ENCODE data around the gene PTRHD1.

The PTRHD1 gene

DNA sequence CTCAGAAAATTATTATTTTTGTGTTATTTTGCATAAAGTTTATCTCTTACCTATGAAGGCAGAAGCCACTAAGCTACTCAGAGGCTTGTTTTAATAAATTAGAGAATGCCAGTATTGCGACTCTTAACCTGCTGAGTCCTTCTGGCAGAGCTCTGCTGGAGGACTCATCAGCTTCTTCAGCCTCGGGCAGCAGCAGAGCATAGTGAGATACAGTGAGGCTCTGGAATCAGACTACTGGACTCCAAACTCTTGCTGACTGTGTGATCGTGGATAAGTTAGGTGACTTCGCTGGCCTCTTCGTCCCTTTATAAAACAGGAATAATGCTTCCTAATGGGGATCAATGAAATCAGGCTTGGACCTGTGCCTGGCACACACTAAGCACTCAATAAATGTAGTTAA is 1.7 kb downstream of the PTRHD1 start:
- Histone ChIP-seq H2AFZ (ENCODE audit: low read depth, low read length) (peak overlapping the region; percentile 5; the same call in 1 of the 2 replicates), H3K4me2 (ENCODE audit: insufficient read depth, low read length) (0 out of 2 replicates have a peak overlapping the region, but pooled peaks have one; percentile 74), H3K4me3 (ENCODE audit: low read depth in 1 of 2, low read length in 2 of 2) (no peak overlapping the region), H3K4me1 (ENCODE audit: insufficient read depth, low read length) (peaks cover 36% of the 10 kb centered on the region), H3K9me3 (ENCODE audit: insufficient read depth, low read length, severe bottlenecking) (no peaks in the 10 kb centered on the region), H3K36me3 (ENCODE audit: insufficient read depth, low read length) (peaks cover 23% of the 10 kb centered on the region), H3K9ac (ENCODE audit: low read depth, low read length) (no peak overlapping the region), H3K27ac (ENCODE audit: low read length) (no peak overlapping the region), H3K27me3 (ENCODE audit: insufficient read depth, low read length, poor library complexity) (no peaks in the 10 kb centered on the region), H3K79me2 (ENCODE audit: insufficient read depth, low read length) (peaks cover 38% of the 10 kb centered on the region), H4K20me1 (ENCODE audit: insufficient read depth, low read length) (0 out of 2 replicates have a peak, but pooled peaks cover 3% of the 10 kb centered on the region)
- ATAC-seq (ENCODE audit: insufficient read depth, low read depth) = no peak
- TF ChIP-seq, protein P1, sequence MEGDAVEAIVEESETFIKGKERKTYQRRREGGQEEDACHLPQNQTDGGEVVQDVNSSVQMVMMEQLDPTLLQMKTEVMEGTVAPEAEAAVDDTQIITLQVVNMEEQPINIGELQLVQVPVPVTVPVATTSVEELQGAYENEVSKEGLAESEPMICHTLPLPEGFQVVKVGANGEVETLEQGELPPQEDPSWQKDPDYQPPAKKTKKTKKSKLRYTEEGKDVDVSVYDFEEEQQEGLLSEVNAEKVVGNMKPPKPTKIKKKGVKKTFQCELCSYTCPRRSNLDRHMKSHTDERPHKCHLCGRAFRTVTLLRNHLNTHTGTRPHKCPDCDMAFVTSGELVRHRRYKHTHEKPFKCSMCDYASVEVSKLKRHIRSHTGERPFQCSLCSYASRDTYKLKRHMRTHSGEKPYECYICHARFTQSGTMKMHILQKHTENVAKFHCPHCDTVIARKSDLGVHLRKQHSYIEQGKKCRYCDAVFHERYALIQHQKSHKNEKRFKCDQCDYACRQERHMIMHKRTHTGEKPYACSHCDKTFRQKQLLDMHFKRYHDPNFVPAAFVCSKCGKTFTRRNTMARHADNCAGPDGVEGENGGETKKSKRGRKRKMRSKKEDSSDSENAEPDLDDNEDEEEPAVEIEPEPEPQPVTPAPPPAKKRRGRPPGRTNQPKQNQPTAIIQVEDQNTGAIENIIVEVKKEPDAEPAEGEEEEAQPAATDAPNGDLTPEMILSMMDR (IDR thresholded peaks at IDR 0.05; ENCODE audit: borderline replicate concordance, extremely low read depth, low read length, poor library complexity, severe bottlenecking) = no peak
- no peak for TF ChIP-seq EZH2 (IDR thresholded peaks at IDR 0.05; ENCODE audit: borderline replicate concordance, low read depth, low read length, severe bottlenecking)
- no peak for DNase-seq

- TF ChIP-seq, protein P1 (IDR thresholded peaks at IDR 0.05; ENCODE audit: borderline replicate concordance, extremely low read depth, low read length, poor library complexity, severe bottlenecking) = no peak
- TF ChIP-seq EZH2 (IDR thresholded peaks at IDR 0.05; ENCODE audit: borderline replicate concordance, low read depth, low read length, severe bottlenecking) = no peak
- H3K9ac ChIP-seq (ENCODE audit: low read depth, low read length) = no peak overlapping the region
- H3K27ac ChIP-seq (ENCODE audit: low read length) = no peak overlapping the region
- no peak overlapping the region for H3K4me2 ChIP-seq (ENCODE audit: insufficient read depth, low read length)
- H3K36me3 ChIP-seq (ENCODE audit: insufficient read depth, low read length) = peaks cover 2% of the 10 kb centered on the region
- H2AFZ ChIP-seq (ENCODE audit: low read depth, low read length) = no peak overlapping the region
- H3K4me1 ChIP-seq (ENCODE audit: insufficient read depth, low read length) = peaks cover 13% of the 10 kb centered on the region
- H4K20me1 ChIP-seq (ENCODE audit: insufficient read depth, low read length) = no peaks in the 10 kb centered on the region
- no peaks in the 10 kb centered on the region for H3K27me3 ChIP-seq (ENCODE audit: insufficient read depth, low read length, poor library complexity)
- ATAC-seq (ENCODE audit: insufficient read depth, low read depth) (no peak), DNase-seq (no peak)
- H3K9me3 ChIP-seq (ENCODE audit: insufficient read depth, low read length, severe bottlenecking) = no peaks in the 10 kb centered on the region
- peaks cover 12% of the 10 kb centered on the region for H3K79me2 ChIP-seq (ENCODE audit: insufficient read depth, low read length)
- no peak overlapping the region for H3K4me3 ChIP-seq (ENCODE audit: low read depth in 1 of 2, low read length in 2 of 2)
These were observed 4.4 kb downstream of the PTRHD1 start for GRCh38 chr2:24788816-24789215.

GRCh38 chr2:24787532-24787931 is 5.7 kb downstream of the PTRHD1 start:
- no peak for ATAC-seq (ENCODE audit: insufficient read depth, low read depth)

More at GRCh38 chr2:24787532-24787931, 5.7 kb downstream of the PTRHD1 start:
- no peak overlapping the region for H3K9ac ChIP-seq (ENCODE audit: low read depth, low read length)
- peaks cover 12% of the 10 kb centered on the region for H3K4me1 ChIP-seq (ENCODE audit: insufficient read depth, low read length)
- H3K9me3 ChIP-seq (ENCODE audit: insufficient read depth, low read length, severe bottlenecking) = no peaks in the 10 kb centered on the region
- H3K79me2 ChIP-seq (ENCODE audit: insufficient read depth, low read length) = peaks cover 4% of the 10 kb centered on the region; the same call in 1 of the 2 replicates
- no peak overlapping the region for H3K4me2 ChIP-seq (ENCODE audit: insufficient read depth, low read length)
- H4K20me1 ChIP-seq (ENCODE audit: insufficient read depth, low read length) = no peaks in the 10 kb centered on the region
- TF ChIP-seq, protein P1 (IDR thresholded peaks at IDR 0.05; ENCODE audit: borderline replicate concordance, extremely low read depth, low read length, poor library complexity, severe bottlenecking) = no peak
- TF ChIP-seq EZH2 (IDR thresholded peaks at IDR 0.05; ENCODE audit: borderline replicate concordance, low read depth, low read length, severe bottlenecking) = no peak
- DNase-seq = no peak
- H3K36me3 ChIP-seq (ENCODE audit: insufficient read depth, low read length) = no peaks in the 10 kb centered on the region; the same call in 1 of the 2 replicates
- H3K27me3 ChIP-seq (ENCODE audit: insufficient read depth, low read length, poor library complexity) = no peaks in the 10 kb centered on the region
- H3K27ac ChIP-seq (ENCODE audit: low read length) = no peak overlapping the region
- H2AFZ ChIP-seq (ENCODE audit: low read depth, low read length) = no peak overlapping the region
- H3K4me3 ChIP-seq (ENCODE audit: low read depth in 1 of 2, low read length in 2 of 2) = no peak overlapping the region

Measured in DND-41 (cell line).